RWPE1 (cell line): ENCODE measurements around the gene LRRC30.

Experiments used
- CTCF ChIA-PET: fragments of 350-600 bp; sonication (Branson Sonifier 250); formaldehyde crosslinking; extraction: SDS; loops from one replicate; lab custom pipeline; 2021; lab: Yijun Ruan, JAX
- POLR2A ChIA-PET: fragments of 400-600 bp; formaldehyde crosslinking; extraction: SDS; loops from one replicate; lab custom pipeline; 2020; ENCODE audit warnings: antibody characterized with exemption; ENCODE audit not compliant: low non-redundant PET; lab: Yijun Ruan, JAX
- DNase-seq: peaks from one replicate; pipeline ENCODE4 v3.0.0; 2012; ENCODE audit warnings: low spot score
- H3K27ac ChIP-seq: fragments of 450-650 bp; 2 replicates; pipeline ENCODE4 v1.5.1; 2017
- TF ChIP-seq, protein P1 (sequence below): fragments of 450-650 bp; conservative IDR thresholded peaks from 2 replicates; pipeline ENCODE4 v1.5.1; 2017; ENCODE audit warnings: low read depth, mild to moderate bottlenecking

Gene LRRC30

DNA sequence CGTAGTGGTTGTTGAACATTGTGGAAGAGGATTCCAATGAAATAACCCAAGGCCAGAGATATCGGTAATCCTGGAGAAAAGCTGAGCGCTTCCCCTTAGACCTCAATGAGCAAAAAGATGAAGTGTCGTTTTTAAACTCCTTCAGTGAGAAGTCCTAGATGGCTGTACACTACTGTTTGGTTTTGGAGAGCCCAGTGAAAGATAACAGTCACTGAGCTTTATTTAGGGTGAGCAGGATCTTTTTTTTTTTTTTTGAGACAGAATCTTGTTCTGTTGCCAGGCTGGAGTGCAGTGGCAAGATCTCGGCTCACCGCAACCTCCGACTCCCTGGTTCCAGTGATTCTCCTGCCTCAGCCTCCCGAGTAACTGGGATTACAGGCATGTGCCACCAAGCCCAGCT lies 24.2 kb downstream of the LRRC30 start:
- ChIA-PET POLR2A (no interaction called here), CTCF (interaction anchor here (0.5 kb wide), 1 partner anchor 212 kb away, joined by 3 read pairs; no protein-coding TSS in a partner anchor)
- H3K27ac ChIP-seq, result no peak overlapping the region
- DNase-seq, result no peak
- TF ChIP-seq, protein P1, sequence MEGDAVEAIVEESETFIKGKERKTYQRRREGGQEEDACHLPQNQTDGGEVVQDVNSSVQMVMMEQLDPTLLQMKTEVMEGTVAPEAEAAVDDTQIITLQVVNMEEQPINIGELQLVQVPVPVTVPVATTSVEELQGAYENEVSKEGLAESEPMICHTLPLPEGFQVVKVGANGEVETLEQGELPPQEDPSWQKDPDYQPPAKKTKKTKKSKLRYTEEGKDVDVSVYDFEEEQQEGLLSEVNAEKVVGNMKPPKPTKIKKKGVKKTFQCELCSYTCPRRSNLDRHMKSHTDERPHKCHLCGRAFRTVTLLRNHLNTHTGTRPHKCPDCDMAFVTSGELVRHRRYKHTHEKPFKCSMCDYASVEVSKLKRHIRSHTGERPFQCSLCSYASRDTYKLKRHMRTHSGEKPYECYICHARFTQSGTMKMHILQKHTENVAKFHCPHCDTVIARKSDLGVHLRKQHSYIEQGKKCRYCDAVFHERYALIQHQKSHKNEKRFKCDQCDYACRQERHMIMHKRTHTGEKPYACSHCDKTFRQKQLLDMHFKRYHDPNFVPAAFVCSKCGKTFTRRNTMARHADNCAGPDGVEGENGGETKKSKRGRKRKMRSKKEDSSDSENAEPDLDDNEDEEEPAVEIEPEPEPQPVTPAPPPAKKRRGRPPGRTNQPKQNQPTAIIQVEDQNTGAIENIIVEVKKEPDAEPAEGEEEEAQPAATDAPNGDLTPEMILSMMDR, result no peak

DNA sequence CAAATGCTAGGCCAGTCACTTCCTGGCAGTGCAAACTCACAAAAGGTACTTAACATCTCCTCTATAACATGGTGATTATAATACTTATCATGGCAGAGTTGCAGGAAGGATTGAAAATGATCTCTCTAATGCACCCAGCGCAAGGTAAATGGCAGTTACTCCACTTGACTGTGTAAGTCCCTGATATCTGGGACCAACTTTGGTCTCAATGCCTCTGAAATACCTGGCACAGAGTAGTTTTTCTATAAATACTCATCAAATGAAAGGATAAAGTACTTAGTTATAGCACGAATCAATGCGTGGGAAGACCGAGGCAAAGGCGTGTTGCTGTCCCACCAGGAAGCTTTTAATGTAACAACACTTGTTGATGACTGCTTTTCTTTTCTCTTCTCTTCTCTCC lies 24.8 kb downstream of the LRRC30 start:
- TF ChIP-seq, protein P1, result no peak
- DNase-seq, result no peak
- CTCF ChIA-PET, result interaction anchor here (0.5 kb wide), 1 partner anchor 213 kb away, joined by 3 read pairs; no protein-coding TSS in a partner anchor
- H3K27ac ChIP-seq, result no peak overlapping the region
- POLR2A ChIA-PET, result no interaction called here

DNA sequence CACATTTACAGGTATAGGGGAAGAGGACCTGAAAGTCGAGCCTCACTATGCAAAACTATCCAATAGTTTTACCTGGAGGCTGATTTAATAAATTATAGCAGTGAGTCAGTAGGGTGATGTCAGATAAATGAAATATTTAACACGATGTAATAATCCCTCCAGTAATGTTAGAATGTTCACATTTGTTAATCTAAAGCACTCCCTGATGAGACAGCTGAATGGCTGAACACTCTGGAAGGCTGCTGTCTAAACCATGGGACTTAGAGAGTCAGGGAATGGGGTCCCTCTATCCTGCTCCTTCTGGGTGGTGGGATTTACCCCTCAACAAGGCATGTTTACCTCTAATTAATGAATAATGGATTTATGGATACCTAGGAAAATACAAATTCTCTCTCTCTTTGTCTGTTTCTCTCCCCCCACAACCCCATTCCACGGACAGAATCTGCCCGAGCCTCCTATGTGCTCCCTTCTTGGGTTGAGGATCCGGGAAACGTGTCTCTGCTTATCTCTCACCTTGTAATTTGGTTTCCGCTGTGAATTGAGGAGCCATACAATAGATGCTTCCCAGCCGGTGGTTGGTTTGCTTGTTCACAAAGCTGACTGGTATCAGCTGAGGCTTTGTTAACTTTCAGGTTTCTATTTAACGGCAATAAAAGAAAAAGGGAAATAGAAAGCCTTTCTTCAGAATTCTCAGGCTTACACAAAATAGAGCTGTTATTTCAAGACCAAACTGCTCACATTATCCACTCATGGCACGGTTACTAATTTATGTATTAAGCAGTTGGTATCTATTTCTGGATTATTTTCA lies 25.9 kb downstream of the LRRC30 start:
- no peak for DNase-seq
- ChIA-PET POLR2A (no interaction called here), CTCF (no interaction called here)
- TF ChIP-seq, protein P1, result no peak
- H3K27ac ChIP-seq, result no peak overlapping the region

DNA sequence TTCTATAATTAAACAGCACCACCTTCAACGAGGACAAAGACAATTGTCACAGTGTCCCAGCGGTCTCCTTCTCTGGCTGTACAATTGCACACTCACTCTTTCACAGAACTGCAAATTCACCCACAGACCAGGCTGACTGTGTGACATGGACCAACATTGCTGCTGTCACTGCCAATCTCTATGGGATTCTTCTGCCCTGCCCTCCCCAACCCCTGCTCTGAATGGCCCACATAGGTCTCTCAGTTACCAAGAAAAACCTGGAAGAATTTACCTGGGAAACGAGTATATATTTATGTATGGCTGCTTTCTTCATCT lies 26.5 kb downstream of the LRRC30 start:
- POLR2A ChIA-PET, result no interaction called here
- CTCF ChIA-PET, result interaction anchor here (0.7 kb wide), 1 partner anchor 139 kb away, joined by 3 read pairs; no protein-coding TSS in a partner anchor
- no peak for DNase-seq
- TF ChIP-seq, protein P1, result no peak
- H3K27ac ChIP-seq, result no peak overlapping the region

DNA sequence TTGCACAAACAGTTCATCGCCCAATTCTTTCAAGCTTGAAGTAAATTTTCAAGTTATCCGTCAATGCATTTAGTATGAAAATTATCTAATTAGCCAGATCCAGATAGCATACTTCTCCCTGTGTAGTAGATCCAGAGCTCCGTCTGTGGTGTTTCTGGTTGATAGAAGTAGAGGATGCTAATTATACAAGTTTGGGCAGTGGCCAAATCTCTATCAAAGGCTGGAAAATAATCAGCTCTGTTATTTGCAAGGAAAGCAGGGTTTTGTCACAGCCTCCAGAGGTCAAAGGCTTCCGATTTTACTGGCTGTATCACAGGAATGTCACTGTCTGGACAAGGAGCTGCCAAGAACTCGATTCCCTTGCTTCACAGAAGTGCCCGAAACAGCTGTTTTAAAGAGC lies 28.6 kb downstream of the LRRC30 start:
- H3K27ac ChIP-seq, result no peak overlapping the region
- ChIA-PET POLR2A (no interaction called here), CTCF (no interaction called here)
- DNase-seq, result no peak
- TF ChIP-seq, protein P1, result no peak

DNA sequence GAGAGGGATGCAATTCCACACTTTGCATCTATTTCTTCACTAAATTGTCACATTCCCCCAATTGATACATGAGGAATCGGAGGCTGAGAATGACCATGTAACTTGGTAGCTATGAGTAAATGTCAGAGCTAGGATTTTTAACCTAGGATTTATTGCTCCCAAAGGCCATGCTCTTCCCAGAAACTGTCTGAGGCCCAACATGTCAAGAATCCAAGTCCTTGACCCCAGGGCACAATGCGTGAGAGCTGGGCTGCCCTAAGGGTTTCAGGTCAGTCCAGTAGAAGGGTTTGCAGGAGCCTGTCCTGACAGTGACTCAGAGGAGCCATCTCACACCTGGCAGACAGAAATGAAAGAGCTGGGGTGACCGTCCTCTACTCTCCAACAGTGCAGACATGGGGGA lies 30.3 kb downstream of the LRRC30 start:
- CTCF ChIA-PET, result interaction anchor here (0.5 to 0.7 kb wide), 3 partner anchors 159 to 1219 kb away, joined by 3 read pairs; no protein-coding TSS in a partner anchor
- DNase-seq, result no peak
- POLR2A ChIA-PET, result no interaction called here

More for the DNA sequence above, 30.3 kb downstream of the LRRC30 start:
- TF ChIP-seq, protein P1, result no peak
- no peak overlapping the region for H3K27ac ChIP-seq
